IPS-NIHi7 (cell line): Measurements from ENCODE around the gene GSTA3.
"Not testable (repeated sequence)": the region's sequence is repeated elsewhere in the genome, so short reads cannot be mapped to it uniquely, and the experiment has no call there.

Experiments
- DNase-seq: peaks from one replicate; pipeline ENCODE4 v3.0.0; 2012; ENCODE audit warnings: mixed read lengths; ENCODE audit errors: extremely low spot score

GSTA3 gene

DNA sequence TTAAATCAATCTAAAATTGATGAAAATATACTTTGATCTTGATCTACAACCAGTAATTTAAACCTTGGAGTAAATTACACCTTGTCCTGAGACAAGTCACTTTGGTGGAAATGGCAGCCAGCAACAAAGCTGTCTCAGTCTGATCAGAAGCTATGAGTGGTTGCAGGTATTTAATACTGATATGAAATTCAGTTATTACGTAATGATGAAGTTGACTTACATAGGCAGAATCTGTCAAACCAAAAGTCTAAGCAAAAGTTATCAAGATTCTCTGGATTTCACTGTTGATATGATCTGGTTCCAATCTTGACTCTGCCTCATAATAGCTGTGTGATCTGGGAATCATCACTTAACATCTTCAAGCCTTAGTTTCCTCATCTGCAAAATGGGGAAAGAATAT lies 41.3 kb downstream of the GSTA3 start:
- DNase-seq: no peak

DNA sequence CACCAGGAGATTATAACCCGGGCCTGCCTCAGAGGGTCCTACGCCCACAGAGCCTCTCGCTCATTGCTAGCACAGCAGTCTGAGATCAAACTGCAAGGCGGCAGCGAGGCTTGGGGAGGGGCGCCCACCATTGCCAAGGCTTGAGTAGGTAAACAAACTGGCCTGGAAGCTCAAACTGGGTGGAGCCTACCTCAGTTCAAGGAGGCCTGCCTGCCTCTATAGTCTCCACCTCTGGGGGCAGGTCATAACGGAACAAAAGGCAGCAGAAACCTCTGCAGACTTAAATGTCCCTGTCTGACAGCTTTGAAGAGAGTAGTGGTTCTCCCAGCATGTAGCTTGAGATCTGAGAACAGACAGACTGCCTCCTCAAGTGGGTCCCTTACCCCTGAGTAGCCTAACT lies 48.3 kb downstream of the GSTA3 start:
- DNase-seq: not testable (repeated sequence)

DNA sequence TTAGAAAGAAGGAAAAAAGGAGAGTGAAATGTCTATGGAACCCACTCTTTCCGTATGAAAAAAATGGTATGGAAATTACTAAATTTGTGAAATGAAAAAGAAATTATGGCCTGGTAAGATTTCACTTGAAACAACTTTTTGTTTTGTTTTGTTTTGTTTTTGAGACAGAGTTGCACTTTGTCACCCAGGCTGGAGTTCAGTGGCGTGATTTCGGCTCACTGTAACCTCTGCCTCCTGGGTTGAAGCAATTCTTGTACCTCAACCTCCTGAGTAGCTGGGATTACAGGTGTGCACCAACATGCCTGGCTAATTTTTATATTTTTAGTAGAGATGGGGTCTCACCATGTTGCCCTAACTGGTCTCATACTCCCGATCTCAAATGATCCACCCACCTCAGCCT lies 51.1 kb downstream of the GSTA3 start:
- DNase-seq: no peak

DNA sequence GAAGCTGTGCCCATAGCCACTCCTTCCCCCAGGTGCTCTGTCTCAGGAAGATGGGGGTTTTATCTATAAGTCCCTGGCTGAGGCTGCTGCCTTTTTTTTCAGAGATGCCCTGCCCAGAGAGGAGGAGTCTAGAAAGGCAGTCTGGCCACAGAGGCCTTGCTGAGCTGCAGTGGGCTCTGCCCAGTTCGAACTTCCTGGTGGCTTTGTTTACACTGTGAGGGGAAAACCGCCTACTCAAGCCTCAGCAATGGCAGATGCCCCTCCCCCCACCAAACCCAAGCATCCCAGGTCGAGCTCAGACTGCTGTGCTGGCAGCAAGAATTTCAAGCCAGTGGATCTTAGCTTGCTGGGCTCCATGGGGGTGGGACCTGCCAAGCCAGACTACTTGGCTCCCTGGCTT lies 53.4 kb downstream of the GSTA3 start:
- not testable (repeated sequence) for DNase-seq

DNA sequence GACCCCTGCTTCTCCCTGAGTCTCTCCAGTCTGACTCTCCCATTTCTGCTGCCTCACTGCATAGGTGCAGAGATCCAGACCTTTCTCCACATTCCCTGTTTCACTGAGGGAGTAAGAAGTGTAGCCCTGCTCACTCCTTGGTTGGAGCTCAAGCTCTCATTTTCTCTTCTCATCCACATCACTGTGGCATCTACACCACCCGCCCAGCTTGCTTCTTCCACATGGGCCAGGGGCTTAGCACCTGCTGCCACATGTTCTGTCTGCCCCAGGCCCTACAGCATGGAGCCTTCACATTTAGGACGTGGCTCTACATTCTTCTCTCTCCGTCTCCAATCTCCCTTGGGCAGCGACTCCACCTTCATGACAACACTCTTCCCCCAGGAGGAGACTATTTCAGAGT lies 60.4 kb downstream of the GSTA3 start:
- DNase-seq: no peak
